ENCODE data around the gene MSH5.

MSH5 gene

DNA sequence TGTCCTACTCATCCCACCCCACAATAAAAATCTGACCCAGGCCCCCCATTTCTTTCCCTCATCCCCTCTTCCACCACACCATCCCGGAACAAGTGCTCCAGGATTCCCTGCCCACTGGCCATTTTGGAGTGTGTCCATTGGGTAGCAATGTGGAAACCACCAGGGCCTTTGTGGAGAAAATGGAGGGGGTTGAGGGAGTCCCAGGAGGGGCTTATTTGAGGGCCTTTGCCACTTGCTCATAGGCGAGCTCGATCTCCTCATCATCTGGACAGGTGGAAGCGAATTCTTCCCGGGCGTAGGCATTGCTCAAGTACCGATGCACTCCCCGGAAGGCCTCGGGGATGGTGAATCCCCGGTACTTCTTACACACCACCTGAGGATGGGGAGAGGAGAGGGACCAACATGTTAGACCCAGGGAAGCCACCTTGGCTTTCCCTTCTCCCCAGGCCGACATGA, 9.1 kb upstream of the MSH5 start:
- DNase-seq, result no peak

DNA sequence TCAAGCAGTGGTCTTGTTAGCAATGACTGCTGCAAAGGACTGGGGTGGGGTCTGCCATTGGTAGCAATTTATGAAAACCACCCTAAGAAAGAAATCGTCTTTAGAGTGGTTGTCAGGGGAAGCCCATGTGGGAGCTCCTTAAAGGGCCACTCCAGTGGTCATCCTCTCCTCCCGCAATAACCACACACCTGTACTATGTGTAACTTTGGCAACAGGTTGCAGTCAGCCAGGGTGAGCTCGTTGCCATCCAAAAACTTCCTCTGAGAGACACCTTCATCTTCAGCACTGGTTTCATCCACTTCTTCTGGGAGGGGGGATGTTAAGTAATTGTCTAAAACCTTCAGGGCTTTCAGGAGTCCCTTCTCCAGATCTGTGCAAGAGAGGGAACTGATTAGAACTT, 7.8 kb upstream of the MSH5 start:
- no peak for DNase-seq

DNA sequence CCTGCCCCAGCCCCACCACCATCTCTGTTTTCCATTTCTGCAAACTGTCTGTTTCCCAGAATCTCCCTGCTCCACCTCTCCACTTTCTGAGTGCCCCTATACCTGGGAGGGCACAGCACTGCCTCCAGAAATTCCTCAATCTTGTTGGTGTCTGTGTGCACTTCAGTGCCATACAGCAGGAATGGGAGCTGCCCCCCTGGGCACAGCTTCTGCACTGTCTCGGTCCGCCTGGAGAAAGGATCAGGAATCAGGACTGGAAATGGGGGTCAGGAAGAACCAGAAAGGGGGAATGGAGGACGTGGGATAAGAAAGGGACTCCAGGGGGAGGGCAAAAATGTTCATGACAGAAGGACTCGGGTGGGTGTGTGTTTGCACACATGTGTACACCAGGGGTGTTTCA, 6.1 kb upstream of the MSH5 start:
- DNase-seq, result no peak

DNA sequence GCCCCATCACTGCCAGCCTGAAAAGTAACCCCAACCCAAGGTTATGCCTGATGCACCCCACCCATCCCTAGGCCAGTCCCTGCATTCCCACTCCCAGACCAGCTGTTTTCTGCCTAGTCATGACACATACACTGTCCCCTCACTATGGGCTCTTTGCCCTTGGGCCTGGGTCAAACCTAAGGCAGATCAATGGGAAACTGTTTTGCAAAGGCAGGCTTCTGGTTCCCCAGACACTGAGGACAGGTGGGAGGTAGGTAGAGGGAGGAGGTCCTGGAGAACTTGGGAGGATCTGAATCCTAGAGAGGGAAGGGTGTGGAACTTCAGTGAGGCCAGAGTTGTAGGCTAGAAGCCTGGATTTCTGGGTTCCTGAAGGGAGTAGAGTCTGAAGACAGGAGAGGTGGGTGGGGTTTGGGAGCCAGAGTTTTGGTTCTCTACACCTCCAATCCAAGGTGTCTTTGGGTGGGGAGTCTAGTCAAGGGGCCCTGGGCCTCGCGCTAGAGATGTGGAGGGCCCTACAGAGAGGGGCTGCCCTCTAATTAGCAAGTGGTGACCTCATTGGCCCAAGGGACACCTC, 5.5 kb upstream of the MSH5 start:
- DNase-seq, result no peak

DNA sequence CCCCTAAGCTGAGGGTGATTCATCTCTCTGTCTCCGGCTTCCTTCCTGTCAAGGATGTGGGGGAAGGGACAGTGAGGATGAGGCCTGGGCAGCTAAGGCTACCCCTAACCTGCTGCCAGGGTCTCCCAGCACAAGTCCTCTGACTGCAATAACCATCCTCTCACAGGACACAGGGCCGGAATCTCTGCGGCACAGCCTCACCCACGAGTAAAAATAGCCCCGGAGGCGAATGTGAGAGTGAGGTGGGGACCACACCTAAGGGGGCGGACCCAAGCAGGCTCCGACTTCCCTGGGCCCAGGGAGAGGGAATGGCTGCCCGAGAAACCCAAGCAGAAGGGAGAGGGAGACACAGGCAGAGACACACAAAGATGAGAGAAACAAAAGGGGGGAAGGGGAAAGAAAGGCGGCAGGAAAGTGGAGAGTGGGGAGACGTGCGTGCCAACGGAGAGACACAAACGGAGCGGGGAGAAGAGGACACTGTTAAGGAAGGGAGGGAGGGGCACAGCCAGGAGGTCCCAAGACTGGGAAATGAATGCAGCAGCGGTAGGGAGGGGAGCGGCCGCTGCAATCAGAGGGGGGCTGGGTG, 4.9 kb upstream of the MSH5 start:
- DNase-seq, result peak; percentile 86

DNA sequence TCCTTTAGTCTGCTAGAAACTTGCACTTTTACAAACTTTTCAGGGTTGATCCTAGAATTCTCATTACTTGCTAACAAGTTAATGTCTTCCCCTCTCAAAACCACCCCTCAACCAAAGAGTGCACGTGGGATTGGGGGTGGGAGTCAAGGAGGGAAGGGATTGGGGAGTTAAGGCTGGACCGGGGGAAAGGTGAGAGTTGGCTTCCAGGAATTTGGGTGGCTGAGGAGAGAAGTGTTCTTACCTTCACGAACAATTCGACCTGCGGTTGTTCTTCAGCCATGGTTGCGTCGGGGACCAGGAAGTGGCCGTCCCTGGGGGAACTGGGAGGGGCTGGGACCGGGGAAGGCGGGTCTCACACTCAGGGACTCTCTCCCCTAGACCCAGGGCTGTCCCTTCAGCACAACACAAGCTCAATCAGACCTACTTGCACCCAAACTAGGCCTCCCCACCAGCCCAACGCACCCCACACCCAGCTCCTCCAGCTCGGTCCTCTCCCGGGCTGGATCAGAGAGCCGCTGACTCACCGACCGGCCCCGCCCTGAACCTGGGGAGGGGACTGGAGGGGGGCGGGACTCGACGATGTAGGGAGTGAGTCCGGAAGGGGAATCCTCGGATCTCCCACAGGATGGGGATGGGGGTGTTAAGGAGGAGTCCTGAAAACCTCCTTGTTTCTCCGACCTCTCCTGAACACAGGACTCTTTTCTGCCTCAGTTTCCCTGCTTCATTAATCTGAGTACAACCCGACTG, 3.6 kb upstream of the MSH5 start, which contains the start of gene CLIC1:
Gene CLIC1, minus strand, starts transcription at position 510 of the 747 bp plus-strand sequence. Its CDS starts 230 bp downstream, at position 280.
- DNase-seq, result peak; percentile 91

DNA sequence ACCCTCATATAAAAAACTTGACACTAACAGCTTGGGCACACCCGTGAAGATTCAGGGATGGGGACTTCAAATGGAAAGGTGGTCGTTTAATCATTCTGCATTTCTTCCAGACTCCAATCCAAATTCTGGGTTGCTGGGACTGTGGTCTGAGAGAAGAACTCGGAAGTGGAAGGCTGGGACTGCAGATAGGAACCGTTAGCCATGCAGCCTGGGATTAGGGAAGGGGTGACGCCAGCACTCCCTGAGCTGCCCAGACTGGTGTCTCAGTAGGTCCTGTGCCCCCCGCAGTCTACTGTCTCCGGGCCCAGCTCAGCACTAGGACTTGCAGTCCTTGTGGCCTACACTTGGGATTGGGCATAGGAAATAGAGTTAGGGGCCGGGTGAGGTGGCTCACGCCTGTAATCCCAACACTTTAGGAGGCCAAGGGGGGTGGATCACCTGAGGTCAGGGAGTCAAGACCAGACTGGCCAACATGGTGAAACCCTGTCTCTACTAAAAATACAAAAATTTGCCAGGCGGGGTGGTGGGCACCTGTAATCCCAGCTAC, 3.0 kb upstream of the MSH5 start:
- no peak for DNase-seq

DNA sequence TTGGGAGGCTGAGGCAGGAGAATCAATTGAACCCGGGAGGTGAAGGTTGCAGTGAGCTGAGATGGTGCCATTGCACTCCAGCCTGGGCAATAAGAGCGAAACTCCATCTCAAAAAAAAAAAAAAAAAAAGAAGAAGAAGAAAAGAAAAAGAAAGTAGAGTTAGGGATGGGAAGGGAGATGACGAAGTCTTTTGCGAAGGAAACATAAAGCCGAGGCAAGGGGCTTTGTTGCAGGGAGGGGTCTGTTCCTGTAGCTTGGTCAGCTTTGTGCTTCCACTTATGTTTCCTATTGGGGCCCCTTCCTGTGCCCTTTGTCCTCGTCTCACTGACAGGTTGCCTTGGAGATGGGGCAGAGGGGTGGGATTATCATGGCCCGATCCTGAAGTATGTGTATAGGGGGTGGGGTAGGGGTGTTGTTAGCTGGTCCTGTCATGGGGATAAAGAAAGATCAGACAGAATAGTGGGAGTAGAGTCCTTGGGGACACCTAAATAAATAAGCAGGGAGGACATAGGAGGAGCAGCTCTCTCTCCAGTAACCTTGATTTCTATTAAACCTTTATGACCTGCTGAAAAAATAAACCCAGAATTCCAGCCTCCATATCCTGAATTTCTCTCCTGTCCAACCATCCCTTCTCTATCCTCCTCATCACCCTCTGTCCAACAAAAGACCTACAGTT, 2.4 kb upstream of the MSH5 start:
- peak; percentile 46 for DNase-seq

DNA sequence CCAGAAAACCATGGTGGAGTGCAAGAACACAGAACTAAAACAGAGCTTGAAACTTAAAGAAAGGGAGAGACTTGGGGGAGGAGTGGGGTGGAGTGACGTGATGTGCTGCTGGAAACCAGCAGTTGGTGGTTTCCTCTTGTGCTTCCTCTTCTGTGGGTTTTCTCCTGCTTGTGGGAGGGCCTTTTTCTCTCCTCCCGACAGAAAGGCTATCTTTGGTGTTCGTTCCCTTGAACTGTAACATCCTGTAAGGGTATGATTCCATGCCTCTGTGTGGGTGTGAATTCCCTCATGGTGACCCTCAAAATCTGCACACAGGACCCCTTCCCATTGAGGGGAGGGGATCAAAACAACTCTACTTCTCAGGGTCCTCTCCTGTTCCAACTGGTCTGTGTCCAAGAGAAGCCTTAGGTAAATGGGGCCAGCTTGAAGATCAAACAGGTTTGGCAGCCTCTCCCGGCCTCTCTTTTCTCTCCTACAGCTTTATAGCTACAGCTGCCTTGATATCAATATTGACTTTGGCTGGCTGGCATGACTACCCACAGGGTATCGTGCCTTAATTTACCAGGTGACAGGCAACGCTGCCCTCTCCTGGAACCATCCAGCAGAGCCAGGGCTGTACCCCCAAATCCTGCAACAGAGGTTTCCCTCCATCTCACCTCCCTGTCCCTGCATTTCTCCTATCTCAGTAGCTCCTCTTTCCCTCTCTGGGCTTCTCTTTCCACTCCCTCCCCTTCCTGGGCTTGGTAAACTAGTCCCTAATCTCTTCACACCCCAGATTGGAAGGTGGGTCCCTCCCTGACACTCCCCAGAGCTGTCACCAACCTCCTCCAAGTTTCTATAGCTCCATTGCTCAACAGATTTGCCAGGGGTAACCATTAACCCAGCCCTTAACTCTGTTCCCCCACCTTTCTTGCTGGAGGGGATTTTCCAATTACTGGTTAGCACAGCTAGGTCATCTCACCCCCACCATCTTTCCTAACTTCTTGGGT, 1.5 kb upstream of the MSH5 start:
- peak; percentile 90 for DNase-seq

DNA sequence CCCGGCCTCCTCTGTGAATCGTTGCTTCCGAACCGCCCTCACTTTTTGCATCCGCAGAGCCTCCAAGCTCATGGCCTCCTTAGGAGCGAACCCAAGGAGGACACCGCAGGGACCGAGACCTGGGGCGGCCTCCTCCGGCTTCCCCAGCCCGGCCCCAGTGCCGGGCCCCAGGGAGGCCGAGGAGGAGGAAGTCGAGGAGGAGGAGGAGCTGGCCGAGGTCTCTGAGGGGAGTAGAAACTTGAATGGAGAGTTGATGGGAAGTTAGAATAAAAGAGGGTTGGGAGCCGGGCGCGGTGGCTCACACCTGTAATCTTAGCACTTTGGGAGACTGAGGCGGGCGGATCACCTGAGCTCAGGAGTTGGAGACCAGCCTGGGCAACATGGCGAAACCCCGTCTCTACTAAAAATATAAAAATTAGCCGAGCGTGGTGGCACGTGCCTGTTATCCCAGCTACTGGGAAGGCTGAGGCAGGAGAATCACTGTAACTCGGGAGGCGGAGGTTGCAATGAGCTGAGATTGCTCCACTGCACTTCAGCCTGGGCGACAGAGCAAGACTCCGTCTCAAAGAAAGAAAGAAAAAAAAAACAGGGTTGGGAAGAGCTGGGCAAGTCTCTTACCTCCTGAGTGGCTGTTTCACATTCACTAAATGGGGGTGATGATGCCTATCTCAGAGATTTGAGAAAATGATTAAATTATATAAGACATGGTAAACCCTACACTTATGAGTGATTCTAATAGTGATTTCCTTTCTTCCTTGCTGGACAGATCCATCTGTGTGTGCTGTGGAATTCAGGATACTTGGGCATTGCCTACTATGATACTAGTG, 805 bp downstream of the MSH5 start:
- DNase-seq, result peak; percentile 49

DNA sequence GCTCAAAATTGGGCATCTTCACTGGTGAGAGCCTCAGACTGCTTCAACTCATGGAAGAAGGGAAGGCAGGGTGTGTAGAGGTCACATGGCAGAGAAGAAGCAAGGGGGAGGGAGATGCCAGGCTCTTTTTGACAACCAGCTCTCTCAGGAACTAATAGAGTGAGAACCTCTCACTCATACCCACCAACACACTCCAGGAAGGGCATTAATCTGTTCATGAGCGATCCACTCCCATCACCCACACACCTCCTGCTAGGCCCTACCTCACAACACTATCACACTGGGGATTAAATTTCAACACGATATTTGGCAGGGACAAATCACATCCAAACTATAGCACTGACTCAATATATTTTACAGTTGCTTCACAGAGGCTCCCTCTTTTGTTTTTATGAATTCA, 2.0 kb downstream of the MSH5 start:
- no peak for DNase-seq

DNA sequence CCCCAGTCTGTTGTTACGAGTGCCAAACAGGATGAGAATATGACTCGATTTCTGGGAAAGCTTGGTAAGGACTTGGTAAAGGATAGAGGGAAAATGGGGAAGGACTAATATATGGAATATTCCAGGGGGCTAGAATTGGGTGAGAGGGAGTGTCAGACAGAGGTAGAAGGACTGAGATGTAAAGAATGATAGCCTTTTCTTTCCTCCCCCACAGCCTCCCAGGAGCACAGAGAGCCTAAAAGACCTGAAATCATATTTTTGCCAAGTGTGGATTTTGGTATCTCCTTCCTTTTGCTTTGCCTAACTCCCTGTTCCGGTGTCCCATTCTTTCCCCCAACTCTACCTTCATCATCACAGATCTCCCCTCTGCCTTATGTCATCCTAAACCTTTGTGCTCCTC, 3.1 kb downstream of the MSH5 start:
- no peak for DNase-seq

DNA sequence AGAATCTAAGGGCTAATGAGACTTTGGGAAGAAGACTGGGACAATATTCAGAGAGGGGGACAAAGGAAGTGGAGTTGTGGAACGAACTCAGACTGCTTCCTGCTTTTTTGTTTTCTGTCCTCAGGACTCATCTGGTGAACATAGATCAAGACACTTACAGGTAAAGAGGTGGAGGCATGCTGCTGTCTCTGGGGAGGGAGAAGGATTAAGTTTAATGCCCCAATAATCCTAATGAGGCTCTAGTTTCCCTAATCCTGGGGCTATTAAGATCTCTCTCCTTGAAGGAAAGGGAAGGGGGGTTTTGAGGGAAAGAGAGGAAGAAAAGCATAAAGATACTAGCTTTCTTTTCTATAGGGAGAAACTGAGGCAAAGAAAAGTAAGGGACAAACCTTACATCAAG, 4.6 kb downstream of the MSH5 start:
- no peak for DNase-seq

DNA sequence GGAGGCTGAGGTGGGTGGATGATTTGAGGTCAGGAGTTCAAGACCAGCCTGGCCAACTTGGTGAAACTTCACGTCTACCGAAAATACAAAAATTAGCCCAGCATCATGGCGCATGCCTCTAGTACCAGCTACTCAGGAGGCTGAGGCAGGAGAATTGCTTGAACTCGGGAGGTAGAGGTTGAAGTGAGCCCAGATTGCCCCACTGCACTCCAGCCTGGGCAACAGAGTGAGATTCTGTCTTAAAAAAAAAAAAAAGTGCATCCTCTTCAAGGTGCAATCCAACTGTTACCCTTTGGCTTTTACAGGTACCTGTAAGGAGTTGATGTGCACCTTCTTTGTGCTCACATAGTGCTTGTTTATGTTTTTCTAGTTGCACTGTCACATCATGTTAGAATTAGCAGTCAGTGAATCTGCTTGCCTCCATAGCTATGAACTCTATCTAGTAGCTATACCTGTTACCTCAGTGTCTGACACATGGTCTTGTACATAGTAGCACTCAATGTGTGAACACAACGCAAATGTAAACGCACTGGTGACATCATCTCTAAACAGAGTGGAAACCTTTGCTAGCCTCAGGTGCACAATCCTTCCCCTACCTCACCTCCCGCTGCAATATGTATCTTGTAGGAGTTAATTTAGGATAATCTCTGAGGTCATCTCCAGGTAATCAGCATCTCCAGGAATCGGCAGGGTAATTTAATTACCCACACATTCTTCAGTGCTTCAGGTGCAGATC, 9.7 kb downstream of the MSH5 start:
- no peak for DNase-seq

DNA sequence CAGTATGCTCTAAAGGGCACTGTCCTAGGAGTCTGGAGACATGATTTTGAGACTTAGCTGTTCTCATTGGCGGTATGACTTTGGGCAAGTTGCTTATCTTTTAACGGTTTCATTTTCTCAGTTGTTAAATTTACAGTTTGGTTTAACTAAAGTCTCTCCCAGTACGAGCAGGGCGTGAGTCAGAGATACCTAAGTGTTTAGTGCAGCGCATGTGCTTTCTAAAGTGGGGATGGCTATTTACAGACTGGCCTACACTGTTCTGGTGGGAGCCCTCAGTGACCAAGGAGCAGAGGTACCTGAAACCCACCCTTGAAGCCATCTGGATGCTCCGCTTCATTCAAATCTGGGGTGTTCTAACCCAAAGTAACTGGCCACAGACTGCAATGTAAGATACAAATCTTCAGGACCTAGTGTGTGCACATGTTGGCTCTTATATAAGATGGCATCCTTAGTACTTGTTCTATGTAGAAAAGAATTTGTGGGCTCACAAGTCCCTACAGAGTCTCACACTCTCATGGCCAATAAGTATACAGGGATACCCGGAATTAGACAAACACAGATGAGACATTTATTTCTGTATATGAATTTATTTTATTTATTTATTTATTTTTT, 10.7 kb downstream of the MSH5 start:
- no peak for DNase-seq

DNA sequence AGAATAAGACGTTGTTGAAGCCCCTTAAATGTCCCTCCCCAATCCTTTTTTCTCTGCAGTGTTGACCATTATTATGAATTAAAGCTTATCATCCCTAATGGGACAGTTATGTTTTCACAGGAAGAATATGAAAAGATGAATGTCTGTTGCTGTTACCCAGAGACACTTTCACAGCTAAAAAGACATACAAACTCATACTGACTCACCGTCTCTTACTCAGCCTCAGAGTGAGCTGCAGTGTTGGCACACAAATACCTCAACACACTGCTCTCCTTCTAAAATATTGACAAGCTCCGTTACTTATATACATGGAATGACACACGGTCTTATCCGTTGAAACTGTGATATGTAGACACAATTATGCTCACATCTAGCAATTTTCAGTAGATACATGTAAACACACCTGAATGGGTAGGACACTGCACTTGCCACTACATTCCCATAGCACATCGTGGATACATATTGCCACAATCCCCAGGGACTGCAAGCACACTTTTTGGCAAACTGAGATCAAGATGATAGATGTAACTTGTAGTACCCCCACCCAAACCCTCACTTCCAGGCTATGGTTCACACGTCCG, 13.0 kb downstream of the MSH5 start:
- no peak for DNase-seq

DNA sequence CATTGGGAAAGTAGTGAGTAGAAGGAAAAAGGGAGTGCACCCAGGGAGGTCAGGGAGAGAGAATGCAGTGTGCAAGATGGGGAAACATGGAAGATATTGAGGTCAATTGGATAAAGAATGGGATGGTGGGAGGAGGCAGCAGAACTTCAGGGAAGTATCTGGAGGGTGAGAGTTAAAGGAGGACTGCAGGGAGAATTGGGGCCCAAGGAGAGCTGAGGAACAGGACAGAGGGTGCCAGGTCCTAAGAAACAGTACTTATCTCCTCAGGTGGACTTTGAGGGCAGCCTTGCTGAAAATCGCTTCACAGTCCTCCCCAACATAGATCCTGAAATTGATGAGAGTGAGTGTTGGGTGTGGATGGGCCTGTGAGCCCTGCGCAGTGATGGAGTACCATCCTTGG, 18.5 kb downstream of the MSH5 start:
- DNase-seq, result no peak

DNA sequence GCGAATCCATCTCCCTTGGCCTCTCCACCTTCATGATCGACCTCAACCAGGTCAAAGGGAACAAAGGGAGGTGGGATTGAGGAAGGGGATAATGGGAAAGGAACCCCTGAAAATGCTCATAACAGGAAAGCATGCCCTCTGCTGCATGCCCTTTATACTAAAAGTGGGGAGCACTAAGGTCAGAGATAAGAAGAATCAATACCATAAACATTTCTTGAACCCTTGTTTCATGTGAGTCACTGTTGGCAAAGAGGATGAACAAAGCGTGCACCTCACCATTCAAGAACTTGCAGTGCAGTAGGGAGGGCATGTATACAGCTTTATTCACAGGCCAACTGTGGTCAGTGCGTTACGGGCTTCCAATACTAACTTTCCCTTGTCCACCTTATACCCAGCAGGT, 21.0 kb downstream of the MSH5 start:
- no peak for DNase-seq

DNA sequence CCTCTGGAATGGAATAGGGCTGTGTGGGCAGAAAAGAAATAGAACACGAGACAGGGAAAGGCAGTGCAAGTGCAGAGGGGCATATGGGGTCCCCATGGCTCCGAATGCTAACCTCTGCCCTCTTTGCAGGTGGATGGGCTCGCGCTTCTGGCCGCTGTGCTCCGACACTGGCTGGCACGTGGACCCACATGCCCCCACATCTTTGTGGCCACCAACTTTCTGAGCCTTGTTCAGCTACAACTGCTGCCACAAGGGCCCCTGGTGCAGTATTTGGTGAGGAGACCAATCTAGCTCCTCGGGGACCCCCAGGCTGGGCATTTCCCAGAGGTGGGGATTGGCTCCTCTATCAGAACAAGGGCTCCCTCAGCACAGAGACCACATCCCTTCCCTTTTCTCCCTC, 21.5 kb downstream of the MSH5 start:
- DNase-seq, result no peak

DNA sequence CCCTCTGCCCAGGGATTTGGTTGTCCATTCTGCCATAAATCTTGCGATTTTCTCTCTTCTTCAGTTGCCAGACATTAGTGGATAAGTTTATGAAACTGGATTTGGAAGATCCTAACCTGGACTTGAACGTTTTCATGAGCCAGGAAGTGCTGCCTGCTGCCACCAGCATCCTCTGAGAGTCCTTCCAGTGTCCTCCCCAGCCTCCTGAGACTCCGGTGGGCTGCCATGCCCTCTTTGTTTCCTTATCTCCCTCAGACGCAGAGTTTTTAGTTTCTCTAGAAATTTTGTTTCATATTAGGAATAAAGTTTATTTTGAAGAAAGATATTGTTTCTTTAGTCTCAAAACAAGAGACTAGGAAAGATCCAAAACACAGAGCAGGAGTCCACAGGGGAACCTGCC, 22.6 kb downstream of the MSH5 start, which contains the start of gene SAPCD1:
Gene SAPCD1, plus strand, starts transcription at position 301 of the 400 bp plus-strand sequence. CDS start 399 bp downstream, outside the sequence.
- no peak for DNase-seq

Measured in activated CD4-positive, alpha-beta T cell treated with anti-CD3 and anti-CD28 coated beads, Interleukin-10, Interleukin-2, amounts not matched to agents 100 ng/mL and 50 ng/mL, durations not matched to agents 16 hours and 8 hours (primary cell).